22Rv1 (cell line): ENCODE data around the gene HOXA9.
A peak's percentile ranks its signal among the peaks of the same experiment; 100 is the strongest.

Experiments used
- H3K27ac ChIP-seq: fragments of 450-650 bp; 2 replicates; pipeline ENCODE4 v1.5.1; 2017
- CTCF ChIP-seq: fragments of 450-650 bp; IDR thresholded peaks from 2 replicates; pipeline ENCODE4 v1.5.1; 2017; ENCODE audit warnings: mild to moderate bottlenecking
- ZFX ChIP-seq: fragments of 450-650 bp; IDR thresholded peaks from 2 replicates; pipeline ENCODE4 v1.6.1; 2017; ENCODE audit warnings: antibody characterized with exemption, borderline replicate concordance

The HOXA9 gene

GRCh38 chr7:27185854-27186667, 20.7 kb upstream of the HOXA9 start:
- TF ChIP-seq ZFX (no peak), CTCF (no peak)
- H3K27ac ChIP-seq: no peak overlapping the region

- H3K27ac ChIP-seq: no peak within 1 kb of the TSS
- TF ChIP-seq CTCF (no peak), ZFX (no peak)
These were observed 19.9 kb upstream of the HOXA9 start, which contains the start of gene HOXA11 for GRCh38 chr7:27185013-27185853. Gene HOXA11, minus strand, starts transcription at chr7:27185232. Its CDS starts 88 bp downstream, at chr7:27185144.

- H3K27ac ChIP-seq: no peak overlapping the region
These were observed 19.1 kb upstream of the HOXA9 start for GRCh38 chr7:27184337-27185012.

DNA sequence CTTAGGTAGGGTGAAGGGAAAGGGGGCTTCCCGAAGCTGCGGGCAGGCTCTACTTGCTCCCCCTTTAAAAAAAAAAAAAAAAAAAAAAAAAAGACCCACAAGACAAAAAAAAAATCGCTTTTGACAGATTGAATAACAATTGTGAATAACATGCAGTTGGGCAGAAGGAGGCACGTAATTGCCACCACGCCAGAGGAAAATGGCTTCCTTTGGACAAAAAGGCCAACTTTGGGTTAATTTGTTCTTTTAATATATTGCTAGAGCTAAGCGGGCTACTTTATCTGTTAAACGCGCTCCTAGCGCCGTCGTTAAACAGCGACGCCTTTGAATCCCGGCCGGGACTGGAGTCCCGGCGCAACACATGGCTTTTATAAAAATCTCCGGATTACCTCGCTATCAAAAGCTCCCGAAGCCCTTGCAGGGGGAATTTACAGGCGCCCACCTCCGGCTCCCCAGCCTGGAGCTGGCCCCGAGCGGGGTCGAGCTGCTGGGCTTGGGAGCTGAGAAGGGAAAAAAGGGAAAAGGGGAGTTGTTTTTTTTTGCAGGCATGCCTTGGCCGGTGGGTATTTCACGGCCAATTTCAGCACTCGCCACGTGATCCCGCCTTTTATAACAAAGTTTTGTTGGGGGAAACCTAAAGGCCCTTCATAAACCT, 18.5 kb upstream of the HOXA9 start:
- H3K27ac ChIP-seq: no peak overlapping the region
- TF ChIP-seq CTCF (peak; percentile 28; the same call in 1 of the 2 replicates), ZFX (no peak)

More at GRCh38 chr7:27184337-27185012, 19.1 kb upstream of the HOXA9 start:
- no peak for TF ChIP-seq ZFX
- TF ChIP-seq CTCF: no peak

DNA sequence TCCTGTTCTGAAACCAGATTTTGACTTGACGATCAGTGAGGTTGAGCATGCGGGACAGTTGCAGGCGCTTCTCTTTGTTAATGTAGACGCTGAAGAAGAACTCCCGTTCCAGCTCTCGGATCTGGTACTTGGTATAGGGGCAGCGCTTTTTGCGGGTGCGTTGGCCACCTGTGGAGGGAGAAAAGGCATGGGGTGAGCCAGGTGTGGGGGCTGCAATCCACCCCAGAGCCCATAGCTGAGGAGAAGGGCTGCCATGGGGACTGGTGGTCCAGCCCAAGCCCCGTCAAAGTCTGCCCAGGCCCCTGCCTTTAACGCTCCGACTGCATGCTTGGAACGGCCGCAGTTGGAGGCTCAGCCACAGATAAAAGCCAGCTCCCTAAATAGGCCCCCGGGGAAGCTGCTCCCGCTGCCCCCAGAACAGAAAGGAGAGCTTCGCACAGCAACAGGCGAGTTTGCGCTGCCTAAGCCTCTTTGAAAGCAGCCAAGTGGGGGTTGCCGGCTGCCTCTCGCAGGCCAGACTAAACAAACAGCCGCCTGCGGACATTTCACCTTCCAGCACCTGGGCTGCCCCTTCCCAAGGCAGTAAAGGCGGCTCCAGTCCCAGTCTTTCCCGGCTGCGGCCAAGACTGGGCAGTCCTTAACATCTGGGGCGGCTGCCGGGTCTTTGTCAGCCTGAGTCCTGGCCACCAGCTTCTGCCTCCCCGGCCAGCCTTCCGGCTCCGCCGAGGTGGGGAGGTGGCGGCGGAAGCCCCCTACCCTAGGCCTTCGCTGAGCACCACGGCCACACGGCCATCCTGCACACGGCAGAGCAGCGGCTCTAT, 17.7 kb upstream of the HOXA9 start:
- H3K27ac ChIP-seq: no peak overlapping the region
- TF ChIP-seq CTCF (no peak), ZFX (no peak)

GRCh38 chr7:27182285-27182841, 17.0 kb upstream of the HOXA9 start:
- no peak overlapping the region for H3K27ac ChIP-seq
- TF ChIP-seq CTCF (no peak), ZFX (no peak)
